GM12878 (cell line): ENCODE data around the gene TRIM8. TPM values are rescaled to one million over a fixed set of nuclear protein-coding genes. Genes with fewer than 3 reads are reported as not detected.

Experiments used
- ATAC-seq: fragments of 200-7000 bp; cut with Tn5 transposase; 3 replicates; pipeline ENCODE4 v1.9.1; 2020; ENCODE audit warnings: mild to moderate bottlenecking, moderate library complexity
- BruUV-seq: library from RNA; stranded (reverse); fragments of 400-500 nt; replicated peaks from 2 replicates; lab custom pipeline; 2021; lab: Mats Ljungman, UMichigan
- CTCF ChIA-PET: fragments of 300-600 bp; sonication (Branson Sonifier 250); formaldehyde crosslinking; extraction: SDS; loops from one replicate; lab custom pipeline; 2021; ENCODE audit warnings: inconsistent platforms; lab: Yijun Ruan, JAX
- POLR2A ChIA-PET: fragments of 350-600 bp; formaldehyde crosslinking; extraction: SDS; loops from one replicate; lab custom pipeline; 2021; ENCODE audit warnings: inconsistent platforms; lab: Charles Lee
- RAD21 ChIA-PET: fragments of 300-600 bp; sonication (Branson Sonifier 250); formaldehyde crosslinking; loops from one replicate; lab custom pipeline; 2023; ENCODE audit warnings: antibody characterized with exemption; ENCODE audit not compliant: unreplicated experiment; lab: Charles Lee
- SMC1A ChIA-PET: fragments of 300-600 bp; sonication (Branson Sonifier 250); formaldehyde crosslinking; loops from one replicate; lab custom pipeline; 2023; ENCODE audit not compliant: unreplicated experiment, uncharacterized antibody; lab: Charles Lee
- DNase-seq: peaks from one replicate; pipeline ENCODE4 v3.0.0-alpha.2; 2011; ENCODE audit warnings: low read depth, low spot score
- FAIRE-seq: peaks from 3 replicates; lab custom pipeline; 2011; peaks lifted over from hg19 to GRCh38; lab: Jason Lieb, UNC
- H2AFZ ChIP-seq: 2 replicates; pipeline ENCODE4 v1.6.0; 2011; ENCODE audit warnings: low read depth, low read length, control low read depth; ENCODE audit not compliant: control insufficient read depth
- H3K27ac ChIP-seq: 2 replicates; pipeline ENCODE4 v1.5.1; 2011; ENCODE audit warnings: control low read depth; ENCODE audit not compliant: control insufficient read depth, insufficient read depth
- H3K27me3 ChIP-seq, 2 experiments: replicated peaks in 1 of 2; 2 replicates each; pipeline versions ENCODE4 v1.6.0 to v1.6.1; 2011; ENCODE audit warnings: low read length in 1 of 2; ENCODE audit not compliant: control insufficient read depth in 2 of 2, insufficient read depth in 2 of 2
- H3K36me3 ChIP-seq, 2 experiments: 2 replicates each; pipeline ENCODE4 v1.5.1; 2011; ENCODE audit warnings: low read length in 1 of 2; ENCODE audit not compliant: control insufficient read depth in 2 of 2, insufficient read depth in 2 of 2
- H3K4me1 ChIP-seq: 2 replicates; pipeline ENCODE4 v1.6.1; 2011; ENCODE audit warnings: mild to moderate bottlenecking, low read length, moderate library complexity, mixed read lengths; ENCODE audit not compliant: control insufficient read depth, insufficient read depth
- H3K4me2 ChIP-seq: 2 replicates; pipeline ENCODE4 v1.6.0; 2011; ENCODE audit warnings: control low read depth; ENCODE audit not compliant: control insufficient read depth, insufficient read depth
- H3K4me3 ChIP-seq: fragments of 200-600 bp; sonication (generic); 2 replicates; pipeline ENCODE4 v1.5.1; 2016
- H3K79me2 ChIP-seq: 2 replicates; pipeline ENCODE4 v1.6.0; 2011; ENCODE audit warnings: low read length; ENCODE audit not compliant: control insufficient read depth, insufficient read depth
- H3K9ac ChIP-seq: 2 replicates; pipeline ENCODE4 v1.8.0; 2011; ENCODE audit warnings: low read length, control low read depth, mixed read lengths; ENCODE audit not compliant: control insufficient read depth, insufficient read depth
- H3K9me3 ChIP-seq: replicated peaks from 3 replicates; pipeline ENCODE4 v1.5.1; 2011; ENCODE audit warnings: mild to moderate bottlenecking, low read length; ENCODE audit not compliant: control insufficient read depth, insufficient read depth
- H4K20me1 ChIP-seq: 2 replicates; pipeline ENCODE4 v1.6.0; 2011; ENCODE audit not compliant: control insufficient read depth, insufficient read depth
- FOXM1 ChIP-seq: IDR thresholded peaks from 2 replicates; pipeline ENCODE4 v1.6.1; 2012; ENCODE audit warnings: low read depth, mild to moderate bottlenecking, inconsistent platforms, low read length, moderate library complexity
- MTA2 ChIP-seq: fragments of 450-650 bp; IDR thresholded peaks from 2 replicates; pipeline ENCODE4 v1.6.1; 2016; ENCODE audit warnings: low read depth, mild to moderate bottlenecking, moderate library complexity
- NFYB ChIP-seq: IDR thresholded peaks from 2 replicates; pipeline ENCODE4 v1.6.1; 2011; ENCODE audit warnings: low read depth, mild to moderate bottlenecking, low read length, improper control_type of control experiment, moderate library complexity; ENCODE audit not compliant: insufficient read depth
- ZNF622 ChIP-seq: fragments of 450-650 bp; IDR thresholded peaks from 2 replicates; pipeline ENCODE4 v1.6.1; 2017; ENCODE audit warnings: mild to moderate bottlenecking, inconsistent platforms
- WGBS: methylation state at CpG from one replicate; pipeline ENCODE4 v1.1.6; 2016; ENCODE audit warnings: low lambda C conversion rate; ENCODE audit not compliant: insufficient replicate concordance, insufficient coverage; ENCODE audit errors: missing lambda C conversion rate; 5-methylcytosine and 5-hydroxymethylcytosine counted together
- in situ Hi-C: fragments of 300-500 bp; cut with MboI; formaldehyde crosslinking; loops from 9 replicates; pipeline ENCODE4 v1.14.3; 2018; ENCODE audit warnings: mixed read lengths
- intact Hi-C: fragments of 100-400 bp; cut with micrococcal nuclease; formaldehyde crosslinking; loops from one replicate; pipeline ENCODE4 v1.14.2; 2022; ENCODE audit not compliant: unreplicated experiment
- polyA plus RNA-seq, 11 experiments: library from polyadenylated mRNA; depleted of rRNA in 4 of 11; unstranded in 6 of 11; stranded (reverse) in 5 of 11; fragments of >200 nt; fragmentation: Nextera tagmentation in 4 of 11; fragmentation: Illumina TruSeq in 1 of 11; extraction: Ambion mirVana in 4 of 11; extraction: Trizol in 1 of 11; gene quantifications; 1 replicate in 1 of 11; 2 replicates in 10 of 11; pipeline versions ENCODE4 v1.2.1 to v1.2.3, GENCODE V29; 2011 to 2016; ENCODE audit warnings: inconsistent platforms in 2 of 11, missing spikeins in 2 of 11, low read depth in 1 of 11
- total RNA-seq, 4 experiments: library from RNA; depleted of rRNA in 3 of 4; stranded (reverse); fragments of >200 nt in 3 of 4; fragmentation: Illumina TruSeq in 1 of 4; extraction: Trizol in 1 of 4; gene quantifications; 2 replicates each; pipeline versions ENCODE4 v1.2.1 to v1.2.3, GENCODE V29; 2013 to 2021
- TF ChIP-seq, protein P1 (sequence below): IDR thresholded peaks from 2 replicates; pipeline ENCODE4 v1.6.1; 2012; ENCODE audit warnings: low read depth, low read length, improper control_type of control experiment
- TF ChIP-seq, protein P2 (sequence below): fragments of 450-650 bp; IDR thresholded peaks from 2 replicates; pipeline ENCODE4 v1.6.1; 2017; ENCODE audit warnings: mild to moderate bottlenecking

Gene TRIM8
- total and polyA plus RNA-seq, 10 of the 15 experiments (the other 5 are each of a cell fraction or from before 2014, with no cell fraction given): 7.9 to 53.2 (median 24.6) TPM

DNA sequence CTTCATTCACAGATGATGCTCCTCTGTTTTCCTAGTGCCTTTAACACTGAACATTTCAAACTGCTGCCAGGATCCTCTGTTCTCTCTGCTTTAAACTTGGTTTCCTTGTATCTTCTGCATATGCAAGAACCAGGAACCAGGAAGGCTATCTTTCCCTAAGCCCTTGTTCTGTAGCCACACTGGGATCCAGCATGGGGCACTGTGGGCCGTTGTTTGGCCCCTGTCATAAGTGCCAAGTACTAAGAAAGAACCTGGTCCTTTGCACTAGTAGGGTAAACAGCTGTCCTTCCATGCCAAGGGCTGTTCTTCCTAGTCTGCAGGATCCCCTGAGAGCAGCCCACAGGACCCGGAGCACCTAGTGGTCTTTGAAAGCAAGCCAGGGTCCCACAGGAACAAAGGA, 49.0 kb upstream of the TRIM8 start:
- H2AFZ ChIP-seq: no peak overlapping the region
- peaks cover 2 to 9% of the 10 kb centered on the region in 2 experiments; a peak in 2 of 4 replicates for H3K36me3 ChIP-seq
- ATAC-seq: no peak
- TF ChIP-seq, protein P1, sequence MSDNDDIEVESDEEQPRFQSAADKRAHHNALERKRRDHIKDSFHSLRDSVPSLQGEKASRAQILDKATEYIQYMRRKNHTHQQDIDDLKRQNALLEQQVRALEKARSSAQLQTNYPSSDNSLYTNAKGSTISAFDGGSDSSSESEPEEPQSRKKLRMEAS: no peak
- TF ChIP-seq FOXM1: no peak
- TF ChIP-seq, protein P2, sequence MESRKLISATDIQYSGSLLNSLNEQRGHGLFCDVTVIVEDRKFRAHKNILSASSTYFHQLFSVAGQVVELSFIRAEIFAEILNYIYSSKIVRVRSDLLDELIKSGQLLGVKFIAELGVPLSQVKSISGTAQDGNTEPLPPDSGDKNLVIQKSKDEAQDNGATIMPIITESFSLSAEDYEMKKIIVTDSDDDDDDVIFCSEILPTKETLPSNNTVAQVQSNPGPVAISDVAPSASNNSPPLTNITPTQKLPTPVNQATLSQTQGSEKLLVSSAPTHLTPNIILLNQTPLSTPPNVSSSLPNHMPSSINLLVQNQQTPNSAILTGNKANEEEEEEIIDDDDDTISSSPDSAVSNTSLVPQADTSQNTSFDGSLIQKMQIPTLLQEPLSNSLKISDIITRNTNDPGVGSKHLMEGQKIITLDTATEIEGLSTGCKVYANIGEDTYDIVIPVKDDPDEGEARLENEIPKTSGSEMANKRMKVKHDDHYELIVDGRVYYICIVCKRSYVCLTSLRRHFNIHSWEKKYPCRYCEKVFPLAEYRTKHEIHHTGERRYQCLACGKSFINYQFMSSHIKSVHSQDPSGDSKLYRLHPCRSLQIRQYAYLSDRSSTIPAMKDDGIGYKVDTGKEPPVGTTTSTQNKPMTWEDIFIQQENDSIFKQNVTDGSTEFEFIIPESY: no peak
- no peak for TF ChIP-seq MTA2
- no peak for TF ChIP-seq ZNF622
- TF ChIP-seq NFYB: no peak
- DNase-seq: no peak
- RAD21 ChIA-PET: interaction anchor here (1.7 kb wide), 1 partner anchor 88 kb away, joined by 4 read pairs; no protein-coding TSS in a partner anchor
- no peak overlapping the region for H3K27ac ChIP-seq
- no peak overlapping the region for H3K4me3 ChIP-seq
- WGBS: 95% methylated on average over 2 of the region's 2 CpGs
- CTCF ChIA-PET: interaction anchor here (0.7 to 6.3 kb wide), 9 partner anchors 9 to 365 kb away, joined by 3 to 40 read pairs (median 6); partner anchors contain the start of genes ACTR1A and SUFU
- no peak overlapping the region for H3K4me2 ChIP-seq
- POLR2A ChIA-PET: no interaction called here
- no peaks in the 10 kb centered on the region for H4K20me1 ChIP-seq
- no peaks in the 10 kb centered on the region for H3K79me2 ChIP-seq
- BruUV-seq: no TSS peak
- SMC1A ChIA-PET: interaction anchor here (1.2 to 1.7 kb wide), 3 partner anchors 11 to 116 kb away, joined by 3 to 8 read pairs (median 5); no protein-coding TSS in a partner anchor
- no peaks in the 10 kb centered on the region for H3K9me3 ChIP-seq
- in situ Hi-C loops (no loop called here), intact Hi-C loops (loop anchor here (5.0 kb wide), 1 partner anchor 93 kb away; the partner anchor contains the start of genes ACTR1A and SUFU)
- no peak for FAIRE-seq
- H3K4me1 ChIP-seq: no peaks in the 10 kb centered on the region
- no peaks in the 10 kb centered on the region for H3K27me3 ChIP-seq
- no peak overlapping the region for H3K9ac ChIP-seq
